GM18868 (cell line): ENCODE results near the gene FBXL5.

Experiments used
- ATAC-seq: cut with Tn5 transposase; IDR thresholded peaks from one replicate; pipeline ENCODE4 v1.9.1; 2021; ENCODE audit warnings: mild to moderate bottlenecking, moderate library complexity; ENCODE audit not compliant: unreplicated experiment

Gene FBXL5

DNA sequence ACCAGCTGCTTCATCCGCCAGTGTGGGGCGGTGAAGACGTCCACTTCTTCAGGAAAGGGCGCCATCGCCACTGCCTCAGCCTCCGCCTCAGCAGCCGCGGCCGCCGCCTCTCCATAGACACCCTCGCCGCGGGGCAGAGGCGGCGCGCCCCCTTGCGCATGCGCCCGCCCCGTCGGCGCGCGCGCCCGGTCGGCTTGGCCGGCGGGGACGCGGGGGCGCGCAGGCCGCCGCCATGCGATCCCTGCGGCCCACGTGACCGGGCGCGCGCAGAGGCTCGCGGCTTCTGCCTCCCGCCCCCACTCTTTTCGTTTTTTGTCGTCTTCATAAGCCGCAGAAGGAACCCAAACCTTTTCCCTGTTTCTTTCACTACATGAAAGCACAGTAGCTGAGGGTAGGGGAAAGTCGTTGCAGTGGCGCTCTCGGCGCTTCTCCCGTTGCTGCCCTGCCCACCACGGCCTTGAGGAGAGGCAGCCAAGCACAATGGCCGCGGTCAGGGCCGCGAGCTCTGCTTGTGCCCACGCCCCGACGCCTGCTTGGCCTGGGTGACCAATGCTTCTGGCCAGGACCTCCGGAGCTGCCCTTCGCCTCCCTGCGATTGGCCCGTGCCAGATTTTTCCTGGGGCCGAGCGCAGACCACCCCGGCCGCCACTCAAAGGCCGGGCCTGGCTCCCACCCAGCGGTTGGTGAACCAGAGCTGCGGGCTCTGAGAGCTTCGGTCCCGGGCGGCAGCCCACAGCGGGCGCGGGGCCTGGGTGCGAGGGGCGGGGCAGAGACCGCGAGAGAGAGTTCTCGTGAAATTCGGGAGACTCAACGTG is at the start of gene FBXL5:
Gene FBXL5 (minus strand): TSS at position 135 of the 815 bp plus-strand sequence. CDS start 70 bp downstream, at position 65.
- ATAC-seq, result peak; percentile 67

- no peak for ATAC-seq
These were observed 49.0 kb upstream of the FBXL5 start for GRCh38 chr4:15704129-15704528.

DNA sequence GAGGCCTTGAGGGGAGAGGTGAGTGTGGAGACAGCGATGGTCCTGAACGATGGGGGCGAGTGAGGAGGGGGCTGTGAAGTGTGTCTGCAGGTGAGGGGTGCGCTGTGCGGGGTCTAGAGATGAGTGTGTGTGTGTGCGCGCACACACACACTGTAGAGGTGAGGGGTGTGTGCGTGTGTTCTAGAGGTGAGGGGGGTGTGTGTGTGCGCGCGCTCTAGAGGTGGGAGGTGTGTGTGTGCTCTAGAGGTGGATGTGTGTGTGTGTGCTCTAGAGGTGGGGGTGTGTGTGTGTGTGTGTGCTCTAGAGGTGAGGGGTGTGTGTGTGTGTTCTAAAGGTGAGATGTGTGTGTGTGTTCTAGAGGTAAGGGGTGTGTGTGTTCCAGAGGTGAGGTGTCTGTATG is 48.3 kb upstream of the FBXL5 start:
- ATAC-seq, result no peak

DNA sequence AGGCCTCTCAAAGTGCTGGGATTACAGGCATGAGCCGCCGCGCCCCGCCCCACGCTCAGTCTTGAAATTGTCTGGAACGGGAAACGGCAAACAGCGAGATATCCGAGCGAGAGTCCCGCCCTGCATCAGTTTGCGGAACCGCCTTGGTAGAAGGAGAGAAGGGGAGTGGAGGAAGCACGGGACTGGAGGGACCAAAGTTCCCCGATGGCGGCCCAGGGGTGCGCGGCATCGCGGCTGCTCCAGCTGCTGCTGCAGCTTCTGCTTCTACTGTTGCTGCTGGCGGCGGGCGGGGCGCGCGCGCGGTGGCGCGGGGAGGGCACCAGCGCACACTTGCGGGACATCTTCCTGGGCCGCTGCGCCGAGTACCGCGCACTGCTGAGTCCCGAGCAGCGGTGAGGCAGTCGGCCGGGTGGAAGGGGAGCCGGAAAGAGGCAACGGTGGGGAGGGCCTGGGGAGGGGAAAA is 47.8 kb upstream of the FBXL5 start, which contains the start of gene BST1:
Gene BST1 (plus strand): TSS at position 125 of the 463 bp plus-strand sequence. CDS start 80 bp downstream, at position 205.
- peak; percentile 79 for ATAC-seq

DNA sequence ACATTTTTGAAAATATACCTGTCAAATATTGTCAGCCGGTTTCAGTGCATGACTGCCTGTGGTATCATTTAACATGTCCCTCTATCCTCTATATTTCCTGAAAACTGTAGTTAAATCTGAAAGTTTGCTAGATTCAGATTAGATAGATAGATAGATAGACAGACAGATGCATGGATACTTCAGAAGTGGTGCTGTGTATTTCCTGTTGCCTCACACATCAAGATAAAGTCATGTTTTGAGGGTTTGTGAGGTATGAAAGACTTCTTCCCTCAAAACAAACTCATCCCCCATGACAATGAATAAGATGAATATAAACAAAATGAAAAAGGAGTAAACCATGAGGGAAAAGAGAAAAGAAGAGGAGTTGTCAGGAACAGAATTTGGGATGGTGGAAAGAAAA is 41.7 kb upstream of the FBXL5 start:
- no peak for ATAC-seq

DNA sequence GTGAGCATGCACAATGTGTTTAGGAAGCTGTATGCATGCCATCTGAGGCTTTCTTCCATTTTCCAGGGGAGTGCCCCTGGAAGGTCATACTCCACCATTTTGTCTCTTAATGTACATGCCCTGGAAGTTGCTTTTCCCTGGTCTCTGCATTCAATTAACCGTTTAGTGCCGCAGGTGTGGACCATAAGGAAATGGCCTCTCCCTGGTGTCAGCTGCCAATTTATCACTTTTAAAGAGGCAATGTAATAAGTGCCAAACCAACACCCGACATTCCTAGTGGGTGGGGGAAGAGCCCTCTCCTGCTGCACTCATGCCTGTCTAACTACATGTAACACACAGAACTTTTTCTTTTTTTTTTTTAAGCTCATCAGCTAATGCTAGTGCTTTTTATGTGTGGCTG is 40.6 kb upstream of the FBXL5 start:
- no peak for ATAC-seq

GRCh38 chr4:15695240-15695699 is 40.1 kb upstream of the FBXL5 start:
- no peak for ATAC-seq

- no peak for ATAC-seq
These were observed 39.3 kb upstream of the FBXL5 start for GRCh38 chr4:15694431-15694830.

DNA sequence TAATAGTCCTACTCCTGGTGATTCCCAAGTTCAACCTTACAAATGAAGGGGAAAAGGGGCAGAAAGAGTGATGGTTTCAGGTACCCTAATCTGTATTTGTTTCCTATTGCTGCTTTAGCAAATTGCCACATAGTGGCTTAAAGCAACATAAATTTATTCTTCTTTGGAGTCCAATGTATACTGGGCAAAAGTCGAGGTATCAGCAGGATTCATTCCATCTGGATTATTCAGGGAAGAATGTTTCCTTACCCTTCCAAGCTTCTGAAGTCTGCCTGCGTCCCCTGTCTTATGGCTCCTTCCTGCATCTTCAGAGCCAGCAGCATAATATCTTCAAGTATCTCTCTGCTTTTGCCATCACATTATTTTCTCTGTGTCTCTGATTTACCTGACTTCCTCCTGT is 37.4 kb upstream of the FBXL5 start:
- ATAC-seq, result no peak

DNA sequence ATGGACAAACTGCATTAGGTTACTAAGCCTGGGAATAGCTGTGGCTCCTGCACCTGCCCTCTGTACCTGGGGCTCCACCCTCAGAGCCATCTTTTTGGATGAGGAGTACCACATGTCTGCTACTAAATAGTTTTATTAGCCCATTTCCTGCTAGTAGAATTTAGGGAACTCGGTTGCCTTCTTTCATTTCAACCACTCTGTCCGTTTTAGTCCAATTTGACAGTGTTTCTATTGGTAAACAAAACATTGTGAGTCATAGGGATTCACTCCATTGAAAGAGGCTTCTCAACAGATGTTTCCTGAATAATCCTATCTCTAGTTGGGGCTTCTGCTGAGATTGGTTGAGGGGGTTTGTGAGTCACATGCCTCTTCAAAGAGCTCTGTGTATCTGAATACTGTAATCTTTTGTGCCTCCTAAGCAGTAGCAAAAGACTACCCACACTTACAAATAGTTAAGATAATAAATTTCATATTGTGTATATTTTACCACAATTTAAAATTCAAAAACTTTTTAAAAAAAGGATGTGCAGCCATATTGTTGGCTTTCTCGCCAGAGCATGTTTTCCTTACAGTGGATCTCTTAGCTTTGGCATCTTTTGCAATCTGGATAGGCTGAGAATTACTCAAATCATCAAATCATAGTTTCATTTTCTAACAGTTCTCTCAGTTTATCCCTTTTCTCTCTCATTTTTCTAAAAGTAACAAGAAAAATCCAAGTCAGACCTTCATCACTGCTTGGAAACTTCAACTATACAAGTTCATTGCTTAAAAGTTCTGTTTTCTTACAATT is 36.4 kb upstream of the FBXL5 start:
- ATAC-seq, result no peak

- ATAC-seq, result no peak
These were observed 35.1 kb upstream of the FBXL5 start for GRCh38 chr4:15690020-15690809.

DNA sequence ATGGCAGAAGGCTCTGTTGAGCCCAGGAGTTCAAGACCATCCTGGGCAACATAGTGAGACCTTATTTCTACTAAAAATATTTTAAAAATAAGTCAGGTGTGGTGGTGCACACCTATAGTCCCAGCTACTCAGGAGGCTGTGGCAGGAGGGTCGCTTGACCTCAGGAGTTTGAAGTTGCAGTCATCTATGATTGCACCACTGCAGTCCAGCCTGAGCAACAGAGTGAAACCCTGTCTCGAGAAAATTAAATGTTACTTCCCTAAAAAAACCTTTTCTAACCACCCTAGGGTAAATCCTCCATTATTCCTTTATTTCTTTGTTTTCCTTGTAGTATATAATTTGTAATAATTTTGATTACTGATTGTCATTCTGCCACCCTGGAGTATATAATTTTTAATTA is 34.4 kb upstream of the FBXL5 start:
- ATAC-seq, result no peak

GRCh38 chr4:15688051-15688450 is 32.9 kb upstream of the FBXL5 start:
- no peak for ATAC-seq

DNA sequence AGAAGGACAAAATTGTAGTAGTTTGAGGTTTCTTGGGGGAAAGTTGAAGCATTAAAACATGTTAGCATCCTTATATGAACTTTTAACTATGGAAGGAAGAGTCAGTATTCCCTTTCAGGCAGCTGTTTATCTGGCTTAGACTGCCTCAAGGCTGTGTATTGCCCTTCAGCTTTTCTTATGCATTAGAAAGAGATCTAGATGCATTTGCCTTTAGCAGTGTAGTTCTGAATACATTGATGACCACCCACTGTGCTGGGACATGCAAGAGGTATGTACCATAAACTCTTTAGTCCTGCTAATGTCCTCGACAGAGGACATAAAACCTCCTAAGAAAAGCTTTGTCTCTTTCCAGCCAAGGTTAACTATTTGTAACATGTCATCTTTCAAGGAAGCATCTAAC is 29.3 kb upstream of the FBXL5 start:
- no peak for ATAC-seq

- ATAC-seq, result no peak
These were observed 28.0 kb upstream of the FBXL5 start for GRCh38 chr4:15683143-15683495.

DNA sequence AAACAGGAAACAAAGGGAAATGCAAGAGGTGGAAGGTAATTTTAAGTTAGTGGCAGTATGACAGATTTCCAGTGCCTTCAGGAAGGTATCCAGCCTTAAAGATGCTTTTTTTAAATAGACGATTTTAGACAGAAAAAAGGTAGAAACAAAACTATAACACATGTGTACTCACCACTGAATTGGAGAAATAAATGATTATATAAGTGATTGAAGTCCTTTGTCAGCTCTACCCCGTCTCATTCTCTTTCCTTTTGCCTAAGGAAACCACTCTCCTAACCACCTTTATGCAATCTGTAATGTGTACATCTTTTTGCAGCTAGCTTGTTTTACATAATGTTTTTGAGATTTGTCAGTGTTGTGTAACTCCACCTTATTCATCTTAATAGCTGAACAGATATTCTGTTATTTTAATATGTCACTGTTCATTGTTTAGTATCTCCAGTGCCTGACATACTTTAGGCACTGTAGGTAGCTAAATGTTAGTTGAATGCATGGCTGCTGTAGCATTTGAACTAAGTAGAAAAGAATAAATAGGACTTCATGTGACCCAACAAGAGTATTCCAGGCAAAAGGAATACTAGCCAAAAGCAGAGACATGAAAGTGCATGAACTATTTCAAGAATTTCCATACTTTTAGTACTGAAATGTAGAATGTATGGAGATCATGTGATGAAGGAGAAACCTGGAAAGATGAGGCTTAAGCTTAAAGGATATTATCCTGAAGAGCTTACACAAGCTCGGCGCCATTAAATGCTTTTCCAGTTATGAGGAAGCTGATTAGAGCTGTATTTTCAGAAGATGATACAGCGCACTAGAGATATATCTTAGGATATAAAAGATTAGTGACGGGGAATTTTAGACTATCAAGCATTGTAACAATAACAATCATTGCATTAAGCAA is 27.3 kb upstream of the FBXL5 start:
- ATAC-seq, result no peak

- ATAC-seq, result peak; percentile 90
These were observed 26.4 kb upstream of the FBXL5 start, which contains the start of gene FAM200B for GRCh38 chr4:15681372-15682241. TSS of gene FAM200B (plus strand) at chr4:15681827. CDS start at chr4:15686978, 5,151 bp downstream.

- no peak for ATAC-seq
These were observed 25.9 kb upstream of the FBXL5 start for GRCh38 chr4:15681067-15681371.

GRCh38 chr4:15677507-15677988 is 22.4 kb upstream of the FBXL5 start:
- no peak for ATAC-seq
